PFSK-1 (cell line): ENCODE data around the gene EIF1B.

ENCODE experiments used
- REST ChIP-seq, 2 experiments: IDR thresholded peaks; 2 replicates each; pipeline versions ENCODE4 v1.6.1 to v1.8.0; 2011 to 2012; ENCODE audit warnings: low read depth in 2 of 2, low read length in 2 of 2, control low read depth in 1 of 2, inconsistent platforms in 1 of 2, mild to moderate bottlenecking in 1 of 2, moderate library complexity in 1 of 2; ENCODE audit not compliant: insufficient read depth in 1 of 2
- TAF1 ChIP-seq: IDR thresholded peaks from 2 replicates; pipeline ENCODE4 v1.6.1; 2012; ENCODE audit warnings: low read length, control low read depth, borderline replicate concordance; ENCODE audit not compliant: insufficient read depth

GRCh38 chr3:40321818-40322217 is 12.3 kb downstream of the EIF1B start:
- TF ChIP-seq REST (IDR thresholded peaks at IDR 0.05; ENCODE audit: insufficient read depth in 1 of 2, low read depth in 2 of 2, low read length in 2 of 2) (no peak), TAF1 (no peak)
